GM12878 (cell line): ENCODE measurements around the gene TDRD5. TPM values are rescaled to one million over a fixed set of nuclear protein-coding genes. Genes with fewer than 3 reads are reported as not detected.
"Not testable (repeated sequence)": the region's sequence is repeated elsewhere in the genome, so short reads cannot be mapped to it uniquely, and the experiment has no call there.

Experiments used
- ATAC-seq: fragments of 200-7000 bp; cut with Tn5 transposase; 3 replicates; pipeline ENCODE4 v1.9.1; 2020; ENCODE audit warnings: mild to moderate bottlenecking, moderate library complexity
- BruUV-seq: library from RNA; stranded (reverse); fragments of 400-500 nt; replicated peaks from 2 replicates; lab custom pipeline; 2021; lab: Mats Ljungman, UMichigan
- CTCF ChIA-PET: fragments of 300-600 bp; sonication (Branson Sonifier 250); formaldehyde crosslinking; extraction: SDS; loops from one replicate; lab custom pipeline; 2021; ENCODE audit warnings: inconsistent platforms; lab: Yijun Ruan, JAX
- POLR2A ChIA-PET: fragments of 350-600 bp; formaldehyde crosslinking; extraction: SDS; loops from one replicate; lab custom pipeline; 2021; ENCODE audit warnings: inconsistent platforms; lab: Charles Lee
- RAD21 ChIA-PET: fragments of 300-600 bp; sonication (Branson Sonifier 250); formaldehyde crosslinking; loops from one replicate; lab custom pipeline; 2023; ENCODE audit warnings: antibody characterized with exemption; ENCODE audit not compliant: unreplicated experiment; lab: Charles Lee
- SMC1A ChIA-PET: fragments of 300-600 bp; sonication (Branson Sonifier 250); formaldehyde crosslinking; loops from one replicate; lab custom pipeline; 2023; ENCODE audit not compliant: unreplicated experiment, uncharacterized antibody; lab: Charles Lee
- DNase-seq: peaks from one replicate; pipeline ENCODE4 v3.0.0-alpha.2; 2011; ENCODE audit warnings: low read depth, low spot score
- FAIRE-seq: peaks from 3 replicates; lab custom pipeline; 2011; peaks lifted over from hg19 to GRCh38; lab: Jason Lieb, UNC
- H2AFZ ChIP-seq: 2 replicates; pipeline ENCODE4 v1.6.0; 2011; ENCODE audit warnings: low read depth, low read length, control low read depth; ENCODE audit not compliant: control insufficient read depth
- H3K27ac ChIP-seq: 2 replicates; pipeline ENCODE4 v1.5.1; 2011; ENCODE audit warnings: control low read depth; ENCODE audit not compliant: control insufficient read depth, insufficient read depth
- H3K27me3 ChIP-seq, 2 experiments: replicated peaks in 1 of 2; 2 replicates each; pipeline versions ENCODE4 v1.6.0 to v1.6.1; 2011; ENCODE audit warnings: low read length in 1 of 2; ENCODE audit not compliant: control insufficient read depth in 2 of 2, insufficient read depth in 2 of 2
- H3K36me3 ChIP-seq, 2 experiments: 2 replicates each; pipeline ENCODE4 v1.5.1; 2011; ENCODE audit warnings: low read length in 1 of 2; ENCODE audit not compliant: control insufficient read depth in 2 of 2, insufficient read depth in 2 of 2
- H3K4me1 ChIP-seq: 2 replicates; pipeline ENCODE4 v1.6.1; 2011; ENCODE audit warnings: mild to moderate bottlenecking, low read length, moderate library complexity, mixed read lengths; ENCODE audit not compliant: control insufficient read depth, insufficient read depth
- H3K4me2 ChIP-seq: 2 replicates; pipeline ENCODE4 v1.6.0; 2011; ENCODE audit warnings: control low read depth; ENCODE audit not compliant: control insufficient read depth, insufficient read depth
- H3K4me3 ChIP-seq: fragments of 200-600 bp; sonication (generic); 2 replicates; pipeline ENCODE4 v1.5.1; 2016
- H3K79me2 ChIP-seq: 2 replicates; pipeline ENCODE4 v1.6.0; 2011; ENCODE audit warnings: low read length; ENCODE audit not compliant: control insufficient read depth, insufficient read depth
- H3K9ac ChIP-seq: 2 replicates; pipeline ENCODE4 v1.8.0; 2011; ENCODE audit warnings: low read length, control low read depth, mixed read lengths; ENCODE audit not compliant: control insufficient read depth, insufficient read depth
- H3K9me3 ChIP-seq: replicated peaks from 3 replicates; pipeline ENCODE4 v1.5.1; 2011; ENCODE audit warnings: mild to moderate bottlenecking, low read length; ENCODE audit not compliant: control insufficient read depth, insufficient read depth
- H4K20me1 ChIP-seq: 2 replicates; pipeline ENCODE4 v1.6.0; 2011; ENCODE audit not compliant: control insufficient read depth, insufficient read depth
- CUX1 ChIP-seq: IDR thresholded peaks from 2 replicates; pipeline ENCODE4 v1.6.1; 2012; ENCODE audit warnings: improper control_type of control experiment, low read depth, low read length; ENCODE audit not compliant: insufficient replicate concordance
- STAT3 ChIP-seq: IDR thresholded peaks from 2 replicates; pipeline ENCODE4 v1.6.1; 2011; ENCODE audit warnings: low read depth, low read length, improper control_type of control experiment
- WGBS: methylation state at CpG from one replicate; pipeline ENCODE4 v1.1.6; 2016; ENCODE audit warnings: low lambda C conversion rate; ENCODE audit not compliant: insufficient replicate concordance, insufficient coverage; ENCODE audit errors: missing lambda C conversion rate; 5-methylcytosine and 5-hydroxymethylcytosine counted together
- in situ Hi-C: fragments of 300-500 bp; cut with MboI; formaldehyde crosslinking; loops from 9 replicates; pipeline ENCODE4 v1.14.3; 2018; ENCODE audit warnings: mixed read lengths
- intact Hi-C: fragments of 100-400 bp; cut with micrococcal nuclease; formaldehyde crosslinking; loops from one replicate; pipeline ENCODE4 v1.14.2; 2022; ENCODE audit not compliant: unreplicated experiment
- polyA plus RNA-seq, 11 experiments: library from polyadenylated mRNA; depleted of rRNA in 4 of 11; unstranded in 6 of 11; stranded (reverse) in 5 of 11; fragments of >200 nt; fragmentation: Nextera tagmentation in 4 of 11; fragmentation: Illumina TruSeq in 1 of 11; extraction: Ambion mirVana in 4 of 11; extraction: Trizol in 1 of 11; gene quantifications; 1 replicate in 1 of 11; 2 replicates in 10 of 11; pipeline versions ENCODE4 v1.2.1 to v1.2.3, GENCODE V29; 2011 to 2016; ENCODE audit warnings: inconsistent platforms in 2 of 11, missing spikeins in 2 of 11, low read depth in 1 of 11
- total RNA-seq, 4 experiments: library from RNA; depleted of rRNA in 3 of 4; stranded (reverse); fragments of >200 nt in 3 of 4; fragmentation: Illumina TruSeq in 1 of 4; extraction: Trizol in 1 of 4; gene quantifications; 2 replicates each; pipeline versions ENCODE4 v1.2.1 to v1.2.3, GENCODE V29; 2013 to 2021
- TF ChIP-seq, protein P1 (sequence below): IDR thresholded peaks from 2 replicates; pipeline ENCODE4 v1.6.1; 2011; ENCODE audit warnings: low read depth, low read length, improper control_type of control experiment, borderline replicate concordance

Gene TDRD5
- total and polyA plus RNA-seq, 10 of the 15 experiments (the other 5 are each of a cell fraction or from before 2014, with no cell fraction given): 0.01 TPM; not detected in 9

- Histone ChIP-seq H3K9ac (no peak overlapping the region), H3K4me2 (no peak overlapping the region), H2AFZ (no peak overlapping the region), H4K20me1 (no peaks in the 10 kb centered on the region), H3K4me3 (no peak overlapping the region), H3K9me3 (no peaks in the 10 kb centered on the region), H3K36me3 (no peaks in the 10 kb centered on the region), H3K79me2 (no peaks in the 10 kb centered on the region), H3K27ac (no peak overlapping the region), H3K4me1 (no peaks in the 10 kb centered on the region), H3K27me3 (no peaks in the 10 kb centered on the region)
- WGBS: 28% methylated on average over 6 of the region's 6 CpGs
- RAD21 ChIA-PET: no interaction called here
- FAIRE-seq: no peak
- no TSS peak for BruUV-seq
- CTCF ChIA-PET: interaction anchor here (0.6 to 1.5 kb wide), 3 partner anchors 50 to 501 kb away, joined by 3 read pairs; no protein-coding TSS in a partner anchor
- TF ChIP-seq CUX1: no peak
- no peak for TF ChIP-seq STAT3
- TF ChIP-seq, protein P1, sequence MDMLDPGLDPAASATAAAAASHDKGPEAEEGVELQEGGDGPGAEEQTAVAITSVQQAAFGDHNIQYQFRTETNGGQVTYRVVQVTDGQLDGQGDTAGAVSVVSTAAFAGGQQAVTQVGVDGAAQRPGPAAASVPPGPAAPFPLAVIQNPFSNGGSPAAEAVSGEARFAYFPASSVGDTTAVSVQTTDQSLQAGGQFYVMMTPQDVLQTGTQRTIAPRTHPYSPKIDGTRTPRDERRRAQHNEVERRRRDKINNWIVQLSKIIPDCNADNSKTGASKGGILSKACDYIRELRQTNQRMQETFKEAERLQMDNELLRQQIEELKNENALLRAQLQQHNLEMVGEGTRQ: no peak
- in situ Hi-C loops: no loop called here
- SMC1A ChIA-PET: interaction anchor here (0.9 kb wide), 1 partner anchor 14 kb away, joined by 3 read pairs; no protein-coding TSS in a partner anchor
- DNase-seq: no peak
- POLR2A ChIA-PET: no interaction called here
- intact Hi-C loops: no loop called here
- ATAC-seq: no peak
Observed at GRCh38 chr1:179677882-179678281, 86.2 kb downstream of the TDRD5 start.

GRCh38 chr1:179694530-179694929 lies 102.9 kb downstream of the TDRD5 start:
- DNase-seq, H3K27me3 ChIP-seq, in situ Hi-C loops, H3K9ac ChIP-seq, H3K4me1 ChIP-seq, BruUV-seq, H4K20me1 ChIP-seq, H2AFZ ChIP-seq, H3K4me2 ChIP-seq, H3K36me3 ChIP-seq, SMC1A ChIA-PET, H3K9me3 ChIP-seq, H3K79me2 ChIP-seq, POLR2A ChIA-PET, H3K4me3 ChIP-seq, CTCF ChIA-PET, FAIRE-seq, intact Hi-C loops, RAD21 ChIA-PET, H3K27ac ChIP-seq, ATAC-seq: not testable (repeated sequence)
- 25% methylated on average over 6 of the region's 6 CpGs for whole genome bisulfite sequencing
